ENCODE measurements around the gene IQSEC1. TPM values are rescaled to one million over a fixed set of nuclear protein-coding genes. Genes with fewer than 3 reads are reported as not detected.

Gene IQSEC1
- total RNA-seq, 1 donor from 2014 or later: 31.3 TPM

- Mint-ChIP-seq H3K27me3 (ENCODE audit: low read depth) (no peaks in the 10 kb centered on the region), H3K9me3 (no peaks in the 10 kb centered on the region), H3K27ac (ENCODE audit: unreplicated experiment) (peak overlapping the region; percentile 21), H3K4me3 (no peak overlapping the region), H3K4me1 (peaks cover 36% of the 10 kb centered on the region), H3K36me3 (ENCODE audit: low read depth) (no peaks in the 10 kb centered on the region)
- DNase-seq (ENCODE audit: low read depth, low spot score): no peak
- TF ChIP-seq CTCF (conservative IDR thresholded peaks at IDR 0.05): no peak
Observed at GRCh38 chr3:12959838-12960378, 113.3 kb downstream of the IQSEC1 start.

GRCh38 chr3:12959410-12959809 lies 113.8 kb downstream of the IQSEC1 start:
- DNase-seq (ENCODE audit: low read depth, low spot score): no peak
- Mint-ChIP-seq H3K9me3 (no peaks in the 10 kb centered on the region), H3K27me3 (ENCODE audit: low read depth) (no peaks in the 10 kb centered on the region), H3K27ac (ENCODE audit: unreplicated experiment) (no peak overlapping the region), H3K4me3 (no peak overlapping the region), H3K4me1 (peaks cover 39% of the 10 kb centered on the region), H3K36me3 (ENCODE audit: low read depth) (no peaks in the 10 kb centered on the region)
- no peak for TF ChIP-seq CTCF (conservative IDR thresholded peaks at IDR 0.05)

- Mint-ChIP-seq H3K36me3 (ENCODE audit: low read depth) (no peaks in the 10 kb centered on the region), H3K4me3 (peak overlapping the region; percentile 16), H3K4me1 (peaks cover 42% of the 10 kb centered on the region), H3K27me3 (ENCODE audit: low read depth) (no peaks in the 10 kb centered on the region), H3K27ac (ENCODE audit: unreplicated experiment) (no peak overlapping the region), H3K9me3 (no peaks in the 10 kb centered on the region)
- no peak for TF ChIP-seq CTCF (conservative IDR thresholded peaks at IDR 0.05)
- no peak for DNase-seq (ENCODE audit: low read depth, low spot score)
Observed at GRCh38 chr3:12957824-12958792, 115.1 kb downstream of the IQSEC1 start.

GRCh38 chr3:12957339-12957738 lies 115.9 kb downstream of the IQSEC1 start:
- Mint-ChIP-seq H3K4me1 (peaks cover 42% of the 10 kb centered on the region), H3K27me3 (ENCODE audit: low read depth) (no peaks in the 10 kb centered on the region), H3K27ac (ENCODE audit: unreplicated experiment) (no peak overlapping the region), H3K4me3 (no peak overlapping the region), H3K9me3 (no peaks in the 10 kb centered on the region), H3K36me3 (ENCODE audit: low read depth) (no peaks in the 10 kb centered on the region)
- TF ChIP-seq CTCF (conservative IDR thresholded peaks at IDR 0.05): no peak
- DNase-seq (ENCODE audit: low read depth, low spot score): no peak

- DNase-seq (ENCODE audit: low read depth, low spot score): no peak
- H3K27ac Mint-ChIP-seq (ENCODE audit: unreplicated experiment): peak overlapping the region; percentile 40
- no peaks in the 10 kb centered on the region for H3K36me3 Mint-ChIP-seq (ENCODE audit: low read depth)
- no peaks in the 10 kb centered on the region for H3K27me3 Mint-ChIP-seq (ENCODE audit: low read depth)
- no peak for TF ChIP-seq CTCF (conservative IDR thresholded peaks at IDR 0.05)
- no peak overlapping the region for H3K4me3 Mint-ChIP-seq
- peaks cover 39% of the 10 kb centered on the region for H3K4me1 Mint-ChIP-seq
- H3K9me3 Mint-ChIP-seq: no peaks in the 10 kb centered on the region
Observed at GRCh38 chr3:12956316-12956660, 116.9 kb downstream of the IQSEC1 start.
